GM19467 (cell line): ENCODE measurements around the gene KCNQ1OT1.

Source experiments
- ATAC-seq: cut with Tn5 transposase; IDR thresholded peaks from one replicate; pipeline ENCODE4 v1.9.1; 2021; ENCODE audit warnings: mild to moderate bottlenecking, moderate library complexity; ENCODE audit not compliant: unreplicated experiment

Gene KCNQ1OT1

GRCh38 chr11:2737866-2738265 lies 38.1 kb upstream of the KCNQ1OT1 start:
- ATAC-seq, result no peak

- no peak for ATAC-seq
Measured at GRCh38 chr11:2737226-2737590, 37.4 kb upstream of the KCNQ1OT1 start.

- no peak for ATAC-seq
Measured at GRCh38 chr11:2736577-2737225, 36.9 kb upstream of the KCNQ1OT1 start.

- no peak for ATAC-seq
Measured at GRCh38 chr11:2735053-2735589, 35.3 kb upstream of the KCNQ1OT1 start.

- no peak for ATAC-seq
Measured at GRCh38 chr11:2734181-2735052, 34.6 kb upstream of the KCNQ1OT1 start.

- no peak for ATAC-seq
Measured at GRCh38 chr11:2732940-2733628, 33.3 kb upstream of the KCNQ1OT1 start.

- ATAC-seq, result no peak
Measured at GRCh38 chr11:2732261-2732939, 32.6 kb upstream of the KCNQ1OT1 start.

GRCh38 chr11:2731130-2732125 lies 31.6 kb upstream of the KCNQ1OT1 start:
- ATAC-seq, result no peak

- no peak for ATAC-seq
Measured at GRCh38 chr11:2730272-2731129, 30.7 kb upstream of the KCNQ1OT1 start.

GRCh38 chr11:2729841-2730240 lies 30.0 kb upstream of the KCNQ1OT1 start:
- no peak for ATAC-seq

- ATAC-seq, result no peak
Measured at GRCh38 chr11:2728663-2729332, 29.0 kb upstream of the KCNQ1OT1 start.

- ATAC-seq, result no peak
Measured at GRCh38 chr11:2728128-2728662, 28.4 kb upstream of the KCNQ1OT1 start.

GRCh38 chr11:2726964-2727363 lies 27.2 kb upstream of the KCNQ1OT1 start:
- ATAC-seq, result no peak

GRCh38 chr11:2725368-2726300 lies 25.8 kb upstream of the KCNQ1OT1 start:
- ATAC-seq, result no peak

- no peak for ATAC-seq
Measured at GRCh38 chr11:2724653-2725367, 25.0 kb upstream of the KCNQ1OT1 start.

- no peak for ATAC-seq
Measured at GRCh38 chr11:2724104-2724503, 24.3 kb upstream of the KCNQ1OT1 start.
